Right lobe of liver (tissue), 6 donors: ENCODE measurements around the gene GRK1. TPM values are rescaled to one million over a fixed set of nuclear protein-coding genes. Genes with fewer than 3 reads are reported as not detected.

Experiments used
- ATAC-seq, 4 donors: fragments of 200-7000 bp; cut with Tn5 transposase; one replicate each; pipeline ENCODE4 v1.9.1; 2020; ENCODE audit warnings: mild to moderate bottlenecking in 4 of 4, moderate library complexity in 4 of 4
- DNase-seq, 3 donors: peaks; one replicate each; pipeline ENCODE4 v3.0.0-alpha.2; 2020
- H3K27ac ChIP-seq, 3 donors: fragments of 200-600 bp; one replicate each; pipeline ENCODE4 v1.8.0; 2022
- H3K27me3 ChIP-seq, 2 donors: fragments of 200-600 bp; one replicate each; pipeline ENCODE4 v1.8.0; 2022
- H3K36me3 ChIP-seq, 4 donors: fragments of 200-600 bp; sonication (generic) in 1 of 4; one replicate each; pipeline versions ENCODE4 v1.5.1 to v1.8.0; 2017 to 2022; ENCODE audit warnings: control low read depth in 1 of 4
- H3K4me1 ChIP-seq, 4 donors: fragments of 200-600 bp; sonication (generic) in 1 of 4; one replicate each; pipeline versions ENCODE4 v1.5.1 to v1.8.0; 2017 to 2022; ENCODE audit warnings: control low read depth in 1 of 4
- H3K4me3 ChIP-seq, 3 donors: fragments of 200-600 bp; one replicate each; pipeline ENCODE4 v1.8.0; 2022
- H3K9me3 ChIP-seq, 4 donors: fragments of 200-600 bp; sonication (generic) in 1 of 4; one replicate each; pipeline versions ENCODE4 v1.5.1 to v1.8.0; 2017 to 2022; ENCODE audit warnings: control low read depth in 1 of 4
- POLR2A ChIP-seq: fragments of 450-650 bp; IDR thresholded peaks from one replicate; pipeline ENCODE4 v1.6.1; 2017; ENCODE audit warnings: antibody characterized with exemption, mild to moderate bottlenecking
- WGBS: methylation state at CpG from one replicate; pipeline ENCODE4 v1.1.6; 2018; ENCODE audit warnings: low coverage, low lambda C conversion rate; ENCODE audit not compliant: insufficient coverage; ENCODE audit errors: missing lambda C conversion rate; 5-methylcytosine and 5-hydroxymethylcytosine counted together
- intact Hi-C, 2 donors: fragments of 100-400 bp; cut with DNase I; formaldehyde crosslinking; loops; one replicate each; pipeline versions ENCODE4 v1.11.2 to v1.14.1; 2022
- total RNA-seq, 6 experiments: library from RNA; depleted of rRNA in 2 of 6; stranded (reverse); fragments of >200 nt in 2 of 6; fragmentation: NEBNext Ultra II Directional in 3 of 6; extraction: Animal tissue kit (Norgen Biotek cat#: 25700) in 3 of 6; gene quantifications; one replicate each; pipeline versions ENCODE4 v1.1.0 to v1.2.4, GENCODE V29; 2016 to 2023
- TF ChIP-seq, protein P1 (sequence below), 4 donors: fragments of 200-600 bp in 3 of 4; fragments of 450-650 bp in 1 of 4; IDR thresholded peaks; one replicate each; pipeline versions ENCODE4 v1.5.1 to v1.8.0; 2016 to 2022; ENCODE audit warnings: antibody characterized with exemption in 4 of 4, mild to moderate bottlenecking in 2 of 4
- donor health status: DM: no; HTN: yes; CAD: no.
- donor health status: DM: no; HTN: no; CAD: no.
- donor health status: DM: no; HTN: no; CAD: no.
- donor health status: DM: no; HTN: yes; CAD: no.
- donor health status: DM: no; HTN: yes; CAD: no.

The GRK1 gene
- total RNA-seq, 6 experiments from 2014 or later = not detected

DNA sequence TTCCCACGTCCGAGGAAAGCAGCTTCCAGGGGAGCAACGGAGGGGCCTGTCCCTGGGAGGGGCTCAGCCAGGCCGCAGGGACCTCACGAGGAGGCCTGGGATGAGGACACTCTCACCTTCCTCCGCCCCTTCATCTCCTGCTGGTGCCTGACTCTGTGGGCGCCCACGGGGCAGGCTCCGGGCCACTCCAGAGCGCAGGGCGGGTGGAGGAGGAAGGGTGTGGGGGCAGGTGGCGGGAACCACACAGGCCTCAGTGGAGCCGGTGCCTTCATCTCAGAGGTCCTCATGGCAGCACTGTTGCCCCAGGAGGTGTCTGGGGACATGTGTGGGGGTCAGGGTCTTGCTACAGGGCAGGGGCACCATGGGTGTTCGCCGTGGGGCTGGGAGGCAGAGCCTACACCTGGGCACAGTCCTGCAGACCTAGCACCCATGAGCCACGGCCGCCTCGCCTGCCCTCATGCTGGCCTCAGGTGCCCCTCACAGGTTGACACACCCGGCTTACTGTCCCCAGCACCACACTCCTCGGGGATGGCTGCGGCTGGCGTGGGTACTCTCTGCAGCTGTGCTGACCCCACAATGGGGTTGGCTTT is 81.9 kb downstream of the GRK1 start:
- no peak overlapping the region for H3K27ac ChIP-seq
- peak in 1 of 4 donors; percentile 6 for ATAC-seq
- H3K27me3 ChIP-seq = no peaks in the 10 kb centered on the region
- intact Hi-C loops = no loop called here
- no peaks in the 10 kb centered on the region for H3K9me3 ChIP-seq
- no peaks in the 10 kb centered on the region for H3K4me1 ChIP-seq
- WGBS = 82% methylated on average over 3 of the region's 22 CpGs
- DNase-seq = peak in 1 of 3 donors; percentile 53
- no peaks in the 10 kb centered on the region for H3K36me3 ChIP-seq
- H3K4me3 ChIP-seq = no peak overlapping the region
- no peak for TF ChIP-seq POLR2A
- TF ChIP-seq, protein P1, sequence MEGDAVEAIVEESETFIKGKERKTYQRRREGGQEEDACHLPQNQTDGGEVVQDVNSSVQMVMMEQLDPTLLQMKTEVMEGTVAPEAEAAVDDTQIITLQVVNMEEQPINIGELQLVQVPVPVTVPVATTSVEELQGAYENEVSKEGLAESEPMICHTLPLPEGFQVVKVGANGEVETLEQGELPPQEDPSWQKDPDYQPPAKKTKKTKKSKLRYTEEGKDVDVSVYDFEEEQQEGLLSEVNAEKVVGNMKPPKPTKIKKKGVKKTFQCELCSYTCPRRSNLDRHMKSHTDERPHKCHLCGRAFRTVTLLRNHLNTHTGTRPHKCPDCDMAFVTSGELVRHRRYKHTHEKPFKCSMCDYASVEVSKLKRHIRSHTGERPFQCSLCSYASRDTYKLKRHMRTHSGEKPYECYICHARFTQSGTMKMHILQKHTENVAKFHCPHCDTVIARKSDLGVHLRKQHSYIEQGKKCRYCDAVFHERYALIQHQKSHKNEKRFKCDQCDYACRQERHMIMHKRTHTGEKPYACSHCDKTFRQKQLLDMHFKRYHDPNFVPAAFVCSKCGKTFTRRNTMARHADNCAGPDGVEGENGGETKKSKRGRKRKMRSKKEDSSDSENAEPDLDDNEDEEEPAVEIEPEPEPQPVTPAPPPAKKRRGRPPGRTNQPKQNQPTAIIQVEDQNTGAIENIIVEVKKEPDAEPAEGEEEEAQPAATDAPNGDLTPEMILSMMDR (IDR thresholded peaks at IDR 0.05) = no peak

- Histone ChIP-seq H3K36me3 (no peaks in the 10 kb centered on the region), H3K4me3 (no peak overlapping the region), H3K27me3 (no peaks in the 10 kb centered on the region), H3K9me3 (no peaks in the 10 kb centered on the region), H3K27ac (no peak overlapping the region), H3K4me1 (no peaks in the 10 kb centered on the region)
- DNase-seq = no peak
- no peak for ATAC-seq
- no peak for TF ChIP-seq POLR2A
- TF ChIP-seq, protein P1 (IDR thresholded peaks at IDR 0.05) = no peak
- intact Hi-C loops = no loop called here
- 74% methylated on average over 7 of the region's 13 CpGs for WGBS
Observed at GRCh38 chr13:113749507-113749906, 82.5 kb downstream of the GRK1 start.

- ATAC-seq (no peak), DNase-seq (no peak)
- no peaks in the 10 kb centered on the region for H3K27me3 ChIP-seq
- H3K9me3 ChIP-seq = no peaks in the 10 kb centered on the region
- H3K27ac ChIP-seq = no peak overlapping the region
- H3K36me3 ChIP-seq = no peaks in the 10 kb centered on the region
- intact Hi-C loops = no loop called here
- 60% methylated on average over 1 of the region's 11 CpGs for WGBS
- no peak overlapping the region for H3K4me3 ChIP-seq
- TF ChIP-seq, protein P1 (IDR thresholded peaks at IDR 0.05) = no peak
- TF ChIP-seq POLR2A = no peak
- no peaks in the 10 kb centered on the region for H3K4me1 ChIP-seq
Observed at GRCh38 chr13:113749967-113750366, 82.9 kb downstream of the GRK1 start.

DNA sequence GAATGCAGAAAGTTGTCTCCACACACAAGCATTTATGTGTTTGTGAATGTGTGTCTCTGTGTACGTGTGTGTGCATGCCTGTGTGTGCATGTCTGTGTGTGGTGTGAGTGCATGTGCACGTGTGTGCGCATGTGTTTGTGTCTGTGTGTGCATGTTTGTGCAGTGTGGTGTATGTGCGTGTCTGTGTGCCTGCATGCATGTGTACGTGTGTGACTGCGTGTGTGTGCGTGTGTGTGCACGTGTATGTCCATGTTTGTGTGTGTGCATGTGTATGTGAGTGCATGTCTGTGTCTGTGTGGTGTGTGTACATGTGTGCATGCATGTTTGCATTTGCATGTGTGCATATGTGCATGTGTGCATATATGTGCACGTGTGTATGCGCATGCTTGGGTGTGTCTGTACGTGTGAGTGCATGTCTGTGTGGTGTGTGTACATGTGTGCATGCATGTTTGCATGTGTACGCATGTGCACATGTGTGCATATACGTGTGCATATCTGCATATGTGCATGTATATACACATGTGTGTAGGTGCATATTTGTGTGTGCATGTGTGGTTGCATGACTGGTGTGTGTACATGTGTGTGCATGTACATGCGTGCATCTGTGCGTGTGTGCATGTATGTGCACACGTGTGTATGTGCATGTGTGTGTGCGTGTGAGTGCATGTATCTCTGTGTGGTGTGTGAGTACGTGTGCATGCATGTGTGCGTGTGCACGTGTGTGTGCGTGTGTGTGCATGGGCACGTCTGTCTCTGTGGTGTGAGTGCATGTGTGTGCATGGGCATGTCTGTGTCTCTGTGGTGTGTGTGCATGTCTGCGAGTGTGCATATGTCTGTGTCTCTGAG is 83.8 kb downstream of the GRK1 start:
- DNase-seq = peak in 1 of 3 donors; percentile 16
- Histone ChIP-seq H3K4me1 (no peaks in the 10 kb centered on the region), H3K4me3 (no peak overlapping the region), H3K36me3 (no peaks in the 10 kb centered on the region), H3K27ac (no peak overlapping the region), H3K9me3 (no peaks in the 10 kb centered on the region), H3K27me3 (no peaks in the 10 kb centered on the region)
- ATAC-seq = no peak
- 75% methylated on average over 12 of the region's 23 CpGs for WGBS
- intact Hi-C loops = no loop called here
- TF ChIP-seq, protein P1 (IDR thresholded peaks at IDR 0.05) = no peak
- TF ChIP-seq POLR2A = no peak
